Transverse colon (tissue), 4 donors: ENCODE data around the gene PTPN4.

ENCODE experiments used
- POLR2AphosphoS5 ChIP-seq, 3 donors: sonication (generic); formaldehyde crosslinking; IDR thresholded peaks; one replicate each; pipeline ENCODE4 v1.6.1; 2016; ENCODE audit warnings: antibody characterized with exemption in 3 of 3
- TF ChIP-seq, protein P1 (sequence below), 5 experiments: fragments of 200-600 bp in 3 of 5; fragments of 450-650 bp in 2 of 5; sonication (generic) in 3 of 5; IDR thresholded peaks; 1 replicate in 2 of 5; 2 replicates in 3 of 5; pipeline ENCODE4 v1.5.1; 2016 to 2017; ENCODE audit warnings: antibody characterized with exemption in 5 of 5, inconsistent platforms in 3 of 5, mild to moderate bottlenecking in 2 of 5, moderate library complexity in 1 of 5

DNA sequence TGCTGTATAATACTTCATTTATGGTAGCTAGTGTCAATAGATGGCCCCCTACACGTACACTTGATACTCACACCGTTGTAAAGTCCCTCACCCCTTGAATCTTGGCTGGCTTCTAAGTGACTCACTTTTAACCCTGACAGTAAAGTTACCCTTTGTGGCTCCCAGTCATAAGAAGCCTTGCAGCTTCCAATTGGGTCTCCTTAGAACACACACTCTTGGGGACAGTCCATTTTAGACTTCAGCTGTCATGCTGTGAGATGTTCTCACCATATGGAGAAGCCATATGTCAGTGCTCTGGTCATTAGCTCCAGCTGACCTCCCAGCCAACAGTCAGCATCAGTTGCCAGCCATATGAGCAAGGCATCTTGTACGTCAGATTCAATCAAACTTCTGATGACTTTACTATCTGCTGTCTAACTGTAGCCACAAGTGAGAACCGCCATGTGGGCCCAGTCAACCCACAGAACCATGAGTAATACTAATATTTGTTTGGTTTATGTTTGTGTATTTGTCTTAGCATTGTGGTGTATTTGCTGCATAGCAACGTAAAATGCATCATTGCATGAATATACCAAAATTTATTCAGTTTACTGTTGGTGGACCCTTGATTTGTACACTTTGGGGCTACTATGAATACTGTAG is 68.3 kb downstream of the PTPN4 start:
- TF ChIP-seq, protein P1, sequence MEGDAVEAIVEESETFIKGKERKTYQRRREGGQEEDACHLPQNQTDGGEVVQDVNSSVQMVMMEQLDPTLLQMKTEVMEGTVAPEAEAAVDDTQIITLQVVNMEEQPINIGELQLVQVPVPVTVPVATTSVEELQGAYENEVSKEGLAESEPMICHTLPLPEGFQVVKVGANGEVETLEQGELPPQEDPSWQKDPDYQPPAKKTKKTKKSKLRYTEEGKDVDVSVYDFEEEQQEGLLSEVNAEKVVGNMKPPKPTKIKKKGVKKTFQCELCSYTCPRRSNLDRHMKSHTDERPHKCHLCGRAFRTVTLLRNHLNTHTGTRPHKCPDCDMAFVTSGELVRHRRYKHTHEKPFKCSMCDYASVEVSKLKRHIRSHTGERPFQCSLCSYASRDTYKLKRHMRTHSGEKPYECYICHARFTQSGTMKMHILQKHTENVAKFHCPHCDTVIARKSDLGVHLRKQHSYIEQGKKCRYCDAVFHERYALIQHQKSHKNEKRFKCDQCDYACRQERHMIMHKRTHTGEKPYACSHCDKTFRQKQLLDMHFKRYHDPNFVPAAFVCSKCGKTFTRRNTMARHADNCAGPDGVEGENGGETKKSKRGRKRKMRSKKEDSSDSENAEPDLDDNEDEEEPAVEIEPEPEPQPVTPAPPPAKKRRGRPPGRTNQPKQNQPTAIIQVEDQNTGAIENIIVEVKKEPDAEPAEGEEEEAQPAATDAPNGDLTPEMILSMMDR (IDR thresholded peaks at IDR 0.05), result no peak
- TF ChIP-seq POLR2AphosphoS5 (IDR thresholded peaks at IDR 0.05), result no peak
